ENCODE data around the gene ZDHHC17.

ZDHHC17 gene

GRCh38 chr12:76781321-76781720 is 17.4 kb downstream of the ZDHHC17 start:
- no peaks in the 10 kb centered on the region for H4K20me1 ChIP-seq (ENCODE audit: insufficient read depth, low read length)

GRCh38 chr12:76782526-76782925 is 18.6 kb downstream of the ZDHHC17 start:
- Histone ChIP-seq H4K20me1 (ENCODE audit: insufficient read depth, low read length) (no peaks in the 10 kb centered on the region), H3F3A (ENCODE audit: insufficient read depth, low read length) (no peaks in the 10 kb centered on the region), H3K27ac (ENCODE audit: low read depth, low read length, poor library complexity, severe bottlenecking) (no peak overlapping the region), H3K36me3 (ENCODE audit: insufficient read depth, low read length) (peaks cover 18% of the 10 kb centered on the region; the same call in 1 of the 2 replicates), H3K4me2 (ENCODE audit: low read length) (no peak overlapping the region), H2AFZ (ENCODE audit: low read length) (no peak overlapping the region), H3K9me2 (ENCODE audit: low read depth, low read length) (no peaks in the 10 kb centered on the region), H3K9me3 (ENCODE audit: low read length) (peaks cover 22% of the 10 kb centered on the region), H3K9ac (ENCODE audit: low read length) (no peak overlapping the region), H3K4me1 (ENCODE audit: insufficient read depth, low read length, severe bottlenecking) (peaks cover 14% of the 10 kb centered on the region), H3K4me3 (ENCODE audit: low read depth, low read length, poor library complexity, severe bottlenecking) (no peak overlapping the region), H3K79me2 (ENCODE audit: insufficient read depth, low read length) (peaks cover 48% of the 10 kb centered on the region), H3K27me3 (ENCODE audit: insufficient read depth, low read length) (no peaks in the 10 kb centered on the region)
- TF ChIP-seq EZH2 (IDR thresholded peaks at IDR 0.05; ENCODE audit: borderline replicate concordance, low read length): no peak
- TF ChIP-seq CTCF (IDR thresholded peaks at IDR 0.05; ENCODE audit: low read length): no peak

More at GRCh38 chr12:76781321-76781720, 17.4 kb downstream of the ZDHHC17 start:
- H3K79me2 ChIP-seq (ENCODE audit: insufficient read depth, low read length): peaks cover 56% of the 10 kb centered on the region
- no peak overlapping the region for H2AFZ ChIP-seq (ENCODE audit: low read length)
- H3K27me3 ChIP-seq (ENCODE audit: insufficient read depth, low read length): no peaks in the 10 kb centered on the region
- H3K4me1 ChIP-seq (ENCODE audit: insufficient read depth, low read length, severe bottlenecking): peaks cover 21% of the 10 kb centered on the region
- H3K9ac ChIP-seq (ENCODE audit: low read length): no peak overlapping the region
- H3K4me2 ChIP-seq (ENCODE audit: low read length): no peak overlapping the region
- TF ChIP-seq EZH2 (IDR thresholded peaks at IDR 0.05; ENCODE audit: borderline replicate concordance, low read length) (no peak), CTCF (IDR thresholded peaks at IDR 0.05; ENCODE audit: low read length) (no peak)
- H3K36me3 ChIP-seq (ENCODE audit: insufficient read depth, low read length): peaks cover 18% of the 10 kb centered on the region; the same call in 1 of the 2 replicates
- no peaks in the 10 kb centered on the region for H3F3A ChIP-seq (ENCODE audit: insufficient read depth, low read length)
- H3K9me3 ChIP-seq (ENCODE audit: low read length): peaks cover 22% of the 10 kb centered on the region
- no peak overlapping the region for H3K27ac ChIP-seq (ENCODE audit: low read depth, low read length, poor library complexity, severe bottlenecking)
- no peaks in the 10 kb centered on the region for H3K9me2 ChIP-seq (ENCODE audit: low read depth, low read length)
- no peak overlapping the region for H3K4me3 ChIP-seq (ENCODE audit: low read depth, low read length, poor library complexity, severe bottlenecking)

GRCh38 chr12:76784600-76785051 is 20.7 kb downstream of the ZDHHC17 start:
- Histone ChIP-seq H3K27ac (ENCODE audit: low read depth, low read length, poor library complexity, severe bottlenecking) (no peak overlapping the region), H3K9ac (ENCODE audit: low read length) (no peak overlapping the region), H3K9me2 (ENCODE audit: low read depth, low read length) (no peaks in the 10 kb centered on the region), H3K27me3 (ENCODE audit: insufficient read depth, low read length) (no peaks in the 10 kb centered on the region), H3K4me1 (ENCODE audit: insufficient read depth, low read length, severe bottlenecking) (no peaks in the 10 kb centered on the region), H3K79me2 (ENCODE audit: insufficient read depth, low read length) (peaks cover 30% of the 10 kb centered on the region), H3K4me2 (ENCODE audit: low read length) (no peak overlapping the region), H3K36me3 (ENCODE audit: insufficient read depth, low read length) (peaks cover 18% of the 10 kb centered on the region; the same call in 1 of the 2 replicates), H3K4me3 (ENCODE audit: low read depth, low read length, poor library complexity, severe bottlenecking) (no peak overlapping the region), H2AFZ (ENCODE audit: low read length) (no peak overlapping the region), H4K20me1 (ENCODE audit: insufficient read depth, low read length) (no peaks in the 10 kb centered on the region), H3K9me3 (ENCODE audit: low read length) (peaks cover 22% of the 10 kb centered on the region), H3F3A (ENCODE audit: insufficient read depth, low read length) (no peaks in the 10 kb centered on the region)
- no peak for TF ChIP-seq EZH2 (IDR thresholded peaks at IDR 0.05; ENCODE audit: borderline replicate concordance, low read length)
- TF ChIP-seq CTCF (IDR thresholded peaks at IDR 0.05; ENCODE audit: low read length): no peak
